Measurements from ENCODE around the gene RRAS.

RRAS gene

GRCh38 chr19:49667473-49667872 is 27.5 kb upstream of the RRAS start:
- TF ChIP-seq CTCF (IDR thresholded peaks at IDR 0.05; ENCODE audit: low read depth, low read length) (no peak), EZH2phosphoT487 (IDR thresholded peaks at IDR 0.05; ENCODE audit: low read depth) (no peak)
- H2AFZ ChIP-seq (ENCODE audit: low read depth, low read length): no peak overlapping the region
- H3K36me3 ChIP-seq (replicated peaks; ENCODE audit: low read depth, low read length): peaks cover 18% of the 10 kb centered on the region
- no peak overlapping the region for H3K4me2 ChIP-seq (ENCODE audit: low read length)
- H3K79me2 ChIP-seq (ENCODE audit: low read length): peaks cover 42% of the 10 kb centered on the region
- no peaks in the 10 kb centered on the region for H3K9me3 ChIP-seq (ENCODE audit: insufficient read depth, low read length)
- H3K9ac ChIP-seq (ENCODE audit: low read length): no peak overlapping the region
- no peaks in the 10 kb centered on the region for H3K27me3 ChIP-seq (ENCODE audit: low read depth, low read length)
- no peak overlapping the region for H3K27ac ChIP-seq (ENCODE audit: low read length)
- no peak overlapping the region for H3K4me3 ChIP-seq (ENCODE audit: low read length)
- peaks cover 18% of the 10 kb centered on the region for H3K4me1 ChIP-seq (ENCODE audit: low read length)
- H4K20me1 ChIP-seq (ENCODE audit: insufficient read depth, low read length): peaks cover 9% of the 10 kb centered on the region

- no peaks in the 10 kb centered on the region for H3K27me3 ChIP-seq (ENCODE audit: low read depth, low read length)
- peaks cover 14% of the 10 kb centered on the region for H3K4me1 ChIP-seq (ENCODE audit: low read length)
- peak overlapping the region; percentile 85 for H3K9ac ChIP-seq (ENCODE audit: low read length)
- H3K4me2 ChIP-seq (ENCODE audit: low read length): peak overlapping the region; percentile 95
- H2AFZ ChIP-seq (ENCODE audit: low read depth, low read length): no peak overlapping the region
- peaks cover 42% of the 10 kb centered on the region for H3K79me2 ChIP-seq (ENCODE audit: low read length)
- TF ChIP-seq EZH2phosphoT487 (IDR thresholded peaks at IDR 0.05; ENCODE audit: low read depth) (no peak), CTCF (IDR thresholded peaks at IDR 0.05; ENCODE audit: low read depth, low read length) (no peak)
- peaks cover 28% of the 10 kb centered on the region for H3K36me3 ChIP-seq (replicated peaks; ENCODE audit: low read depth, low read length)
- peak overlapping the region; percentile 88 for H3K4me3 ChIP-seq (ENCODE audit: low read length)
- no peaks in the 10 kb centered on the region for H3K9me3 ChIP-seq (ENCODE audit: insufficient read depth, low read length)
- peaks cover 11% of the 10 kb centered on the region for H4K20me1 ChIP-seq (ENCODE audit: insufficient read depth, low read length)
- H3K27ac ChIP-seq (ENCODE audit: low read length): peak overlapping the region; percentile 44
These were observed 26.1 kb upstream of the RRAS start for GRCh38 chr19:49666120-49666444.

GRCh38 chr19:49665351-49666119 is 25.6 kb upstream of the RRAS start, which contains the start of the genes BCL2L12 and IRF3:
Gene BCL2L12 (plus strand): TSS chr19:49665933. CDS start chr19:49666693, 760 bp downstream.
Gene IRF3 (minus strand): TSS chr19:49665857. CDS start chr19:49664838, 1,019 bp downstream.
- H3K4me2 ChIP-seq (ENCODE audit: low read length): peak within 1 kb of the TSS; percentile 95
- peaks cover 42% of the 10 kb centered on the region for H3K79me2 ChIP-seq (ENCODE audit: low read length)
- peak within 1 kb of the TSS; percentile 30; the same call in 1 of the 2 replicates for H2AFZ ChIP-seq (ENCODE audit: low read depth, low read length)
- H3K4me1 ChIP-seq (ENCODE audit: low read length): peaks cover 14% of the 10 kb centered on the region
- H4K20me1 ChIP-seq (ENCODE audit: insufficient read depth, low read length): peaks cover 12% of the 10 kb centered on the region
- no peak for TF ChIP-seq EZH2phosphoT487 (IDR thresholded peaks at IDR 0.05; ENCODE audit: low read depth)
- TF ChIP-seq CTCF (IDR thresholded peaks at IDR 0.05; ENCODE audit: low read depth, low read length): no peak
- H3K27ac ChIP-seq (ENCODE audit: low read length): peak within 1 kb of the TSS; percentile 84
- no peaks in the 10 kb centered on the region for H3K27me3 ChIP-seq (ENCODE audit: low read depth, low read length)
- no peaks in the 10 kb centered on the region for H3K9me3 ChIP-seq (ENCODE audit: insufficient read depth, low read length)
- peaks cover 32% of the 10 kb centered on the region for H3K36me3 ChIP-seq (replicated peaks; ENCODE audit: low read depth, low read length)
- H3K4me3 ChIP-seq (ENCODE audit: low read length): peak within 1 kb of the TSS; percentile 88
- peak within 1 kb of the TSS; percentile 85 for H3K9ac ChIP-seq (ENCODE audit: low read length)

- Histone ChIP-seq H3K27me3 (ENCODE audit: low read depth, low read length) (no peaks in the 10 kb centered on the region), H4K20me1 (ENCODE audit: insufficient read depth, low read length) (peaks cover 12% of the 10 kb centered on the region), H2AFZ (ENCODE audit: low read depth, low read length) (no peak overlapping the region), H3K4me3 (ENCODE audit: low read length) (peak overlapping the region; percentile 88), H3K4me2 (ENCODE audit: low read length) (peak overlapping the region; percentile 86), H3K9me3 (ENCODE audit: insufficient read depth, low read length) (no peaks in the 10 kb centered on the region), H3K4me1 (ENCODE audit: low read length) (peaks cover 14% of the 10 kb centered on the region), H3K27ac (ENCODE audit: low read length) (peak overlapping the region; percentile 84), H3K36me3 (replicated peaks; ENCODE audit: low read depth, low read length) (peaks cover 38% of the 10 kb centered on the region), H3K79me2 (ENCODE audit: low read length) (peaks cover 42% of the 10 kb centered on the region), H3K9ac (ENCODE audit: low read length) (peak overlapping the region; percentile 85)
- TF ChIP-seq CTCF (IDR thresholded peaks at IDR 0.05; ENCODE audit: low read depth, low read length) (no peak), EZH2phosphoT487 (IDR thresholded peaks at IDR 0.05; ENCODE audit: low read depth) (no peak)
These were observed 25.1 kb upstream of the RRAS start for GRCh38 chr19:49665036-49665350.
